ENCODE measurements around the gene ATXN2L. TPM values are rescaled to one million over a fixed set of nuclear protein-coding genes. Genes with fewer than 3 reads are reported as not detected.

Gene ATXN2L
- total RNA-seq = 61.0 and 64.8 TPM in 2 replicates

GRCh38 chr16:28822520-28823290 is at the start of gene ATXN2L:
TSS of gene ATXN2L (plus strand) at chr16:28822999. CDS start at chr16:28823260, 261 bp downstream.

GRCh38 chr16:28846080-28846932 is 23.5 kb downstream of the ATXN2L start, which contains the start of gene TUFM:
TSS of gene TUFM (minus strand) at chr16:28846348. CDS start at chr16:28846269, 79 bp downstream.

GRCh38 chr16:28878083-28878926 is 55.5 kb downstream of the ATXN2L start, which contains the start of gene ATP2A1:
TSS of gene ATP2A1 (plus strand) at chr16:28878488. CDS start at chr16:28878672, 184 bp downstream.

Other genes with a start within 250 kb of the ATXN2L start
- not detected in 2 replicates for gene SULT1A2, start 225.9 kb upstream of the ATXN2L start, total RNA-seq
- 1.0 and 1.3 TPM in 2 replicates for gene SULT1A1, start 213.0 kb upstream of the ATXN2L start, total RNA-seq
- gene NPIPB8, start 184.9 kb upstream of the ATXN2L start, total RNA-seq = not detected in 2 replicates
- 254 and 358 TPM in 2 replicates for gene EIF3C, start 111.5 kb upstream of the ATXN2L start, total RNA-seq
- gene NPIPB9, start 71.2 kb upstream of the ATXN2L start, total RNA-seq = not detected in 2 replicates
- 198 and 209 TPM in 2 replicates for gene TUFM, start 23.3 kb downstream of the ATXN2L start, total RNA-seq
- gene SH2B1, start 40.8 kb downstream of the ATXN2L start, total RNA-seq = 26.4 and 30.8 TPM in 2 replicates
- gene ATP2A1, start 55.5 kb downstream of the ATXN2L start, total RNA-seq = 0.15 and 0.17 TPM in 2 replicates
- gene RABEP2, start 102.2 kb downstream of the ATXN2L start, total RNA-seq = 26.9 and 35.2 TPM in 2 replicates
- not detected in 2 replicates for gene CD19, start 109.0 kb downstream of the ATXN2L start, total RNA-seq
- gene NFATC2IP, start 127.9 kb downstream of the ATXN2L start, total RNA-seq = 13.4 and 14.0 TPM in 2 replicates
- 36.9 and 37.3 TPM in 2 replicates for gene SPNS1, start 151.8 kb downstream of the ATXN2L start, total RNA-seq
- 1.2 and 1.8 TPM in 2 replicates for gene LAT, start 162.1 kb downstream of the ATXN2L start, total RNA-seq

Data from bronchus fibroblast of lung (primary cell).